Measurements from ENCODE around the gene PRCC.

The PRCC gene

DNA sequence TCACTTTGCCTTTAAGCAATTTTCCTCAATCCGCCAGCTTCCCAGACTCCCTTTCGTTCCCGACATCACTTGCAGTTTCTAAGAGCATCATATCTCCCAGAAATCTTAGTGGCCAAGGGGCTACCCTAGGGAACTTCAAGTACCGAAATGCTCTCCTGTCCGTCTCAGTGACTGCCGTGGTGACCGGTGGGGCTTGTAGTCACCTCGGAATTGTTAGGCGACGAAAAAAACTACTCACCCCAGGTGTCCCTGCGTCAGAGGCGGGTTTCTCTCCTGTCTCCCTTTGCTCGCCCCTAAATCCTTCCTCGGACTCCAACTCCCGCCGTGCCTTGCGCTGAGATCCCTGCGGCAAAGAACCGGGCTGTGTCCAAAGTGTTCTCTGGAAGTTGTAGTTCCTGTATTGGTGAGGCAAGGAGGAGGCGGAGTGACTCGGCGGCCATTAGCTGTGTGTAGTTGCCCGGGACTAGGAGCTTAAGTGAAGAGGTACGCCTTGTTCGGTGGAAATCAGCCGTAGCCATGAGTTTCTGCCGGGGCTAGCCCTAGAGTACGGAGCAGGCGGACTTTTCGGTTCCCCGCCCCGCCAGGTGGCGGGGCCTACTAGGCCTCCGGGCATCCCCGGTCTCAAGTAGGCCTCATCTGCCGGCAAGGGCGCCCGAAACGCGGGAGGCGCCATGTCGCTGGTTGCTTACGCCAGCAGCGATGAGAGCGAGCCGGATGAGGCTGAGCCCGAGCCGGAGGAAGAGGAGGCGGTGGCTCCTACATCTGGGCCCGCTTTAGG, at the start of gene PRCC:
Gene PRCC, plus strand, starts transcription at position 435 of the 778 bp plus-strand sequence. Its CDS starts 237 bp downstream, at position 672.
- peak; percentile 100 for DNase-seq (ENCODE audit: low spot score)

DNA sequence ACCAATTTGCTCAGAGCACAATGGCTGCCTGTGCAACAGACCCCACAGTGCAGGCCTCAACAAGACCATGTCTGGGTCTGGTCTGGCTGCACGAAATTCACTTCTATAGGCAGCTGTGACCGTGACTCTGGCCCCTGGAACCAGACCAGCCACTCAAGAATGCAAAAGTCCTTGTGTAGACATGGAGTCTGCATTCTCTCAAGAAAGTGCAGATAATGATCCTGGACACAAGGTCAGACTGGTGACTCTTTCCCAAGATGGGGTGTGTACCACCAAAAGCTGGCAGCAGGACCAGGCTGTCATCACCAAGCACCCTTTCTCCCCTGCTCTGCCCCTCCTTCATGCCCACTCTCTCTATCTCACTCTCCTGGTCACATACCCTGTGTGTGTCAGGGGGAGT, 46.2 kb upstream of the PRCC start:
- DNase-seq (ENCODE audit: low spot score) = no peak

DNA sequence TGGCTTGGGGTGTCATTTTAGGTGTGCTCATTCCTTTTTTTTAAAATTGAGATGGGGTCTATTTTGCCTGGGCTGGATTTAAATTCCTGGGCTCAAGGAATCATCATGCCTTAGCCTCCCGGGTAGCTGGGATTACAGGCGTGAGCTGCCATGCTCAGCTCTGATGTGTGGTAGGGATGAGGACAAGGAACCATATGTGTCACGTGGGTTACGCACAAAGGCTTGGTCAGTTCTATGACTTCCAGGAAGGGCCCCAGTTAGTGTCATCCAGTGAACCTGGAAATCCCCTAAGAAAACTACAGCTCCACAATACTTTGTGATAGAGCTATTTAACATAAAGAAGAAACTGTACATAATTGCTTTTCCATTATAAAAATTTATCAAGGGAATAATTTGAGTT, 45.8 kb upstream of the PRCC start:
- DNase-seq (ENCODE audit: low spot score) = no peak

GRCh38 chr1:156725683-156726280, 41.6 kb upstream of the PRCC start:
- DNase-seq (ENCODE audit: low spot score) = peak; percentile 88

GRCh38 chr1:156726549-156727226, 40.6 kb upstream of the PRCC start:
- DNase-seq (ENCODE audit: low spot score) = peak; percentile 65

- DNase-seq (ENCODE audit: low spot score) = no peak
Measured at GRCh38 chr1:156727492-156727891, 39.8 kb upstream of the PRCC start.

- DNase-seq (ENCODE audit: low spot score) = peak; percentile 75
Measured at GRCh38 chr1:156727926-156728598, 39.3 kb upstream of the PRCC start, which contains the start of gene METTL25B. Gene METTL25B, plus strand, starts transcription at chr1:156728469. Its CDS starts 636 bp downstream, at chr1:156729105.

DNA sequence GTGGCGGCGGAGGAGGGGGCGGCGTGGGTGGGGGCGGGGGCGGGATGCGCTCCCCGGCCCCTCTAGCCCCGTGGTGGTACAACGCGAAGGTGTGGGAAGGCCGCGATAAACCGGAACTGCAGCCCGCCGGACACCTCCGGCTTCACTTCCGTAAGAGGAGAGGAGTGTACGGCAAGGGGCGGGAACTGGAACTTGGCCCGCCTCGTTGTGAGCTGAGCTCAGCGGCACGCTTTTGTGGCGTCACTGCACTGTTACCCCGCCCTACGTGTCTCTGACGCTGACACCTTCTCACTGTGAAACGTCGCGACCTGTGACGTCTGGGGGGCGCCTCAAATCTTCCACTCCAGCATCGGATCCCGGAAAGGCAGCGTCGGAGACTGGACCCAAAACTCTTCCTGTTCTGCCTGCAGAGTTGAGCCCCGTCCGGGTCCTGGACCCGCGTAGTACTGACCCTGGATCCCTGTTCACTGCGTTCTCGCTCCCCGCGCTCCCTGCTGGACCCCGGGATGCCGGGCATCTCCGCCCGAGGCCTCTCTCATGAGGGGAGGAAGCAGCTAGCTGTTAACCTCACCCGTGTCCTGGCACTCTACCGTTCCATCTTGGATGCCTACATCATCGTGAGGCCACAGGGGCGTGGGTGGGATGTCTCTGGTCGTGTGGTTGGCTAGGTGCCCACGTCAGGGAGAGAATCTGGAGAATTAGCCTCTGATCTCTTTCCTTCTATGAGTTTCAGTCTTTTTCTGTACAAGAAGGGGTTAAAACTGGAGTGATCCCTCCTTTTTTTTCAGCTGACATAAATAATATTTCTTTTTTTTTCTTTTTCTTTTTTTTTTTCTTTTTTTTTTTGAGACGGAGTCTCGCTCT, 38.5 kb upstream of the PRCC start, which contains the start of gene ISG20L2:
Gene ISG20L2, minus strand, starts transcription at position 168 of the 864 bp plus-strand sequence. CDS start 1,114 bp downstream, outside the sequence.
- DNase-seq (ENCODE audit: low spot score) = peak; percentile 93

GRCh38 chr1:156733989-156734584, 33.2 kb upstream of the PRCC start:
- no peak for DNase-seq (ENCODE audit: low spot score)

DNA sequence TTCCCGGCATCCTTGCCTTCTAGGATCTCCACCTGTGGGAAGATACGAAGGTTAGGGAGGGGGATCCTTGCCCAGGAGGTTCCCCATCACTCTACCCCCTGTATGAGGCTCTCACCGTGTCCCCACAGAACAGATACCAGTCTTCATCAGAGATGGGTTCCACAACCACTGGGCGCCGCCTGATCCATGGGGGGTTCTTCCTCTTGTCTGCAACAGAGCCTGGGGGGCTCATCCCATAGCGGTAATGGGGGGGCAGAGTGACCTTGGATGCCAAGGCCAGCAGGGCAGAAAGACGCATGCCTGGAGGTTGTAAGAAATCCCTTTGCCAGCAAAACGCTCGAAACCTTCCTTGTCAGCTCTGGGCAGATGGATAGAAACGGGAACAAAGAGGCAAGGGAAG, 28.9 kb upstream of the PRCC start:
- DNase-seq (ENCODE audit: low spot score) = no peak

DNA sequence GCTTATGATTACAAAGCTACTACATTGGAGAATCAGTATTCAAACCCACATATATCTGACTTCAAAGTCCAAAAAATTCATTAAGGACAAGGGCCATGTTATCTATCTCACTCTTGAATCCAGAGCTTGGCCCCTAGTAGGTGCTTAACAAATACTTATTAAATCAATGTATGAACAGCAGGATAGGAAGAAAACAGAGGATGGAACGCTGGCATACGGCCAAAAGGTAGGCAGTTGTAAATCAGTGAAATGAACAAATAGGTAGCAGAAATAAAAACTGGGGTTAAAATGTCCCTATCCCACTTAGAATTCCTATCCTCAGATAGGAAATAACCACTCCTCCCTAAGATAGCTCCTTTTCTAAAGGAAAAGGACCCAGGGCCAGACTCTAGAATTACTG, 28.4 kb upstream of the PRCC start:
- no peak for DNase-seq (ENCODE audit: low spot score)

DNA sequence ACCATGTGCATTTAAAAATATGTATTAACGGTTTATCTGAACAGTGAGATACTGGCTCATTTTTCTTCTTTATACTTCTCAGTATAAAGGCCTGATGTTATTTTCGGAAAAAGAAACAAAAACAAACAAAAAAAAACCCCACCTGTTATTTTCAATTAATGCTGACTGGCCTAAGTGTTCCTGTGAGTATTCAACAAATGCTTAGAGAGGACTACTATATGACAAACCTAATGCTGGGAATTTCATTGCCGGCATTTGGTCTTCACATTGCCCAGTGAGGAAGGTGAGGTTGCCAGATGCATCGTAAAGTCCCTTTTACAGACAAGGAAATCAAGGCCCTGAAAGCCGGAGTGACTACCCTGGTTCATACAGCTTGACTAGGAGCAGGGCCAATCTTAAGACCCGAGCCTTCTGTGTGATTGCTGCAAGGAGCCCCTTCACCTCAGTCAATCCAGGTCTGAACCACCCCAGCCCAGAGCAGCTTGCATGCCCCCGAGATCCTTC, 27.0 kb upstream of the PRCC start:
- DNase-seq (ENCODE audit: low spot score) = no peak

DNA sequence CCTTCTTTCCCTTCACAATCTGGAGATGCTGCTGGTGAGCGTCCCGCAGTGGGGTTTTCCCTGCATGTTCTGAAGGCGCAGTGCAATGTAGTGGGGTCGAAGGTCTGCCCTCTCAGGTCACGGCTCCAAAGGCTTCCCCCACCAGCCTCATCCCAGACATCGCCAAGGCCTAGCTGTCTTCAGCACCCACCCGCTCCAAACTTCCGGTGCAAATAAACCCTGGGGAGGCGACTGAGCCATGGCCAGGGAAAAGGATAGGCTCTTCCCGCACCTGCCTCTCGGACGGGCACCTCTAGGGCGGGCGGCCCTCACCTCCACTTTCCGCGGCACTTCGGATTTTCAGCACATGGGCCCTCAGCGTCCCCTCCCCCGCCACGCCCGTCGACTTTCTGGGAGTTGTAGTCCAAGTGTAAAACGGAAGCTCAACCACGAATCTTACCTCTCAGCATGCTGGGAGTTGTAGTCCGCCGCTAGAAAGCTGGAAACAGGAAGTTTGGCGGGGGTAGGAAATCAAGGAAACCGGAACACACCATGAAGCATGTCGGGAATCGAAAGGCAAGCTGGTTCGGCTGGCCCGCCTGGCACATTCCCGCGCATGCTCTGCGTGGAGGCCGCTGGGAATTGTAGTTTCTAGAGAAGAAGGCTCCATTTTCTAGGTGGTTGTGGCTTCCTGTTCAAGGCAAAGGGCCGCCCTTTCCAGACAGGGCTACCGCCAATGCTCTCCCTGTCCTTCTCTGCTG, 26.4 kb upstream of the PRCC start, which contains the start of gene MRPL24:
Gene MRPL24, minus strand, starts transcription at position 348 of the 740 bp plus-strand sequence. CDS start 2,384 bp downstream, outside the sequence.
- DNase-seq (ENCODE audit: low spot score) = peak; percentile 100

DNA sequence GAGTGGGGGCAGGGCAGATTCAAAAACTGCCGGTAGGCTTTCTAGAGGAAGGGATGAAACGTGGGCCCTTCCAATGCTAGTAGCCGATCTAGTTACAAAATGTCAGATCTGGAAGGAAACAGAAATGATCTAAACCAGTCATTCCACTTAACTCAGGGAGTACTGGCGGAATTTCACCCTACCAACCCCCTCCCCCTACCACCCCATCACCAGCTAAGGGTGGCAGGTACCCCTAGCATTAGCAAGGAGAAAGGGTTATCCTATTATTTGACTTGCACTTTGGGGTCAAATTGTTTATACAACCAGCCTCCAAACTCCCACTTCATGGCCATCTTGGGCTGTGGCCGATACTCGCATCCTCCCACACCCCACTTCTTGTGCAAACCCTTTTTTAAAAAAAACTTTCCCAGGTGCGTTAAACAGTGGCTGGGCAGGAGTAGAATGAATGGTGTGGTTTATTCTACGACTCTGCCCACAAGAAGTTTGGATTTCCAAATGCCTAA, 25.8 kb upstream of the PRCC start:
- no peak for DNase-seq (ENCODE audit: low spot score)

GRCh38 chr1:156742017-156742416, 25.3 kb upstream of the PRCC start:
- no peak for DNase-seq (ENCODE audit: low spot score)

- no peak for DNase-seq (ENCODE audit: low spot score)
Measured at GRCh38 chr1:156742801-156743200, 24.5 kb upstream of the PRCC start.

GRCh38 chr1:156743367-156744302, 23.7 kb upstream of the PRCC start:
- DNase-seq (ENCODE audit: low spot score) = no peak

DNA sequence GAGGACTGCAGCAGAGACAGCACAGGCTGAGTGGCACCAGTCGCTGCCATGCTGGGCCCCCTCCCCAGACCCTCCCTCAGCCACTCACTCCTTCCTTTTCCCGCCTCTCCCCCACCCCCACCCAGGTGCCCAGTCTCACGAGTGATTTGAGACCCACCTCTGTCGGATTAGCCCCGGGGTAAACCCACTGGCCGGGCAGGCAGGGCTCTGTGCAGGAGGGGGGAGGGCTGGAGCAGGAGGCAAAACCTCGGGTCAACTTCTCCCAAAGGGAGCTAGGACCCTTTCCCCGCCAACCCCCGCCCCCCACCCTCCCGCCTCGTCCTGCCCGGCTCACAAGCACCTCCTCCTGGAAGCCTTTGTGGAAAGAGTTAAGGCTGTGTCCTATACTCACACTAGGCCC, 23.0 kb upstream of the PRCC start:
- no peak for DNase-seq (ENCODE audit: low spot score)
